ENCODE data around the gene TNRC6C. TPM values are rescaled to one million over a fixed set of nuclear protein-coding genes. Genes with fewer than 3 reads are reported as not detected.

Gene TNRC6C
- total and polyA plus RNA-seq, 9 of the 15 experiments (the other 6 are each of a cell fraction or from before 2014, with no cell fraction given), result 0.20 to 4.9 (median 2.3) TPM

DNA sequence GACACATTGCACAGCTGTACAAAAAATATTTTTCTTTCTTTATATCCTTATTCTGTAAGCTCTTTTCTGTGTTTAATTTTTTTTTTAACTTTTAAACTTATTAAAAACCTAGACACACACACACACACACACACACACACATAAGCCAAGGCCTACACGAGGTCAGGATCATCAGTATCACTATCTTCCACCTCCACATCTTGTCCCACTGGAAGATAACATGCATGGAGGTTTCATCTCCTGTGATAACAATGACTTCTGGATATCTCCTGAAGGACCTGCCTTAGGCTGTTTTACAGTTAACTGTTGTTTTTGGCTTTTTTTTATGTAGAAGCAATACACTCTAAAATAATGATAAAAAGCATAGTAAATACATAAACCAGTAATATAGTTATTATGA, 71.2 kb downstream of the TNRC6C start (continued):
- TF ChIP-seq, protein P1, sequence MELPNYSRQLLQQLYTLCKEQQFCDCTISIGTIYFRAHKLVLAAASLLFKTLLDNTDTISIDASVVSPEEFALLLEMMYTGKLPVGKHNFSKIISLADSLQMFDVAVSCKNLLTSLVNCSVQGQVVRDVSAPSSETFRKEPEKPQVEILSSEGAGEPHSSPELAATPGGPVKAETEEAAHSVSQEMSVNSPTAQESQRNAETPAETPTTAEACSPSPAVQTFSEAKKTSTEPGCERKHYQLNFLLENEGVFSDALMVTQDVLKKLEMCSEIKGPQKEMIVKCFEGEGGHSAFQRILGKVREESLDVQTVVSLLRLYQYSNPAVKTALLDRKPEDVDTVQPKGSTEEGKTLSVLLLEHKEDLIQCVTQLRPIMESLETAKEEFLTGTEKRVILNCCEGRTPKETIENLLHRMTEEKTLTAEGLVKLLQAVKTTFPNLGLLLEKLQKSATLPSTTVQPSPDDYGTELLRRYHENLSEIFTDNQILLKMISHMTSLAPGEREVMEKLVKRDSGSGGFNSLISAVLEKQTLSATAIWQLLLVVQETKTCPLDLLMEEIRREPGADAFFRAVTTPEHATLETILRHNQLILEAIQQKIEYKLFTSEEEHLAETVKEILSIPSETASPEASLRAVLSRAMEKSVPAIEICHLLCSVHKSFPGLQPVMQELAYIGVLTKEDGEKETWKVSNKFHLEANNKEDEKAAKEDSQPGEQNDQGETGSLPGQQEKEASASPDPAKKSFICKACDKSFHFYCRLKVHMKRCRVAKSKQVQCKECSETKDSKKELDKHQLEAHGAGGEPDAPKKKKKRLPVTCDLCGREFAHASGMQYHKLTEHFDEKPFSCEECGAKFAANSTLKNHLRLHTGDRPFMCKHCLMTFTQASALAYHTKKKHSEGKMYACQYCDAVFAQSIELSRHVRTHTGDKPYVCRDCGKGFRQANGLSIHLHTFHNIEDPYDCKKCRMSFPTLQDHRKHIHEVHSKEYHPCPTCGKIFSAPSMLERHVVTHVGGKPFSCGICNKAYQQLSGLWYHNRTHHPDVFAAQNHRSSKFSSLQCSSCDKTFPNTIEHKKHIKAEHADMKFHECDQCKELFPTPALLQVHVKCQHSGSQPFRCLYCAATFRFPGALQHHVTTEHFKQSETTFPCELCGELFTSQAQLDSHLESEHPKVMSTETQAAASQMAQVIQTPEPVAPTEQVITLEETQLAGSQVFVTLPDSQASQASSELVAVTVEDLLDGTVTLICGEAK (IDR thresholded peaks at IDR 0.05), result no peak
- TF ChIP-seq, protein P1 (CRISPR knock-in tag; IDR thresholded peaks at IDR 0.05), result no peak
- TF ChIP-seq ZNF644 (tag; IDR thresholded peaks at IDR 0.05; ENCODE audit: low read depth), result peak; percentile 54; the same call in 1 of the 2 replicates
- TF ChIP-seq GABPB1 (CRISPR knock-in tag; IDR thresholded peaks at IDR 0.05), result no peak
- TF ChIP-seq SMC3 (conservative IDR thresholded peaks at IDR 0.05; ENCODE audit: insufficient read depth, low read depth, low read length), result no peak
- TF ChIP-seq GATAD2A (IDR thresholded peaks at IDR 0.05), result peak; percentile 94
- TF ChIP-seq CREB1 (IDR thresholded peaks at IDR 0.05), result no peak
- no peak for TF ChIP-seq CREB1 (CRISPR knock-in tag; IDR thresholded peaks at IDR 0.05)
- TF ChIP-seq ZNF143 (CRISPR knock-in tag; IDR thresholded peaks at IDR 0.05), result no peak
- peak; percentile 97 for TF ChIP-seq NCOR1 (IDR thresholded peaks at IDR 0.05)
- TF ChIP-seq HMG20A (CRISPR knock-in tag; conservative IDR thresholded peaks at IDR 0.05), result no peak
- TF ChIP-seq, protein P2, sequence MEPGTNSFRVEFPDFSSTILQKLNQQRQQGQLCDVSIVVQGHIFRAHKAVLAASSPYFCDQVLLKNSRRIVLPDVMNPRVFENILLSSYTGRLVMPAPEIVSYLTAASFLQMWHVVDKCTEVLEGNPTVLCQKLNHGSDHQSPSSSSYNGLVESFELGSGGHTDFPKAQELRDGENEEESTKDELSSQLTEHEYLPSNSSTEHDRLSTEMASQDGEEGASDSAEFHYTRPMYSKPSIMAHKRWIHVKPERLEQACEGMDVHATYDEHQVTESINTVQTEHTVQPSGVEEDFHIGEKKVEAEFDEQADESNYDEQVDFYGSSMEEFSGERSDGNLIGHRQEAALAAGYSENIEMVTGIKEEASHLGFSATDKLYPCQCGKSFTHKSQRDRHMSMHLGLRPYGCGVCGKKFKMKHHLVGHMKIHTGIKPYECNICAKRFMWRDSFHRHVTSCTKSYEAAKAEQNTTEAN (CRISPR knock-in tag; IDR thresholded peaks at IDR 0.05), result no peak
- peak; percentile 92 for TF ChIP-seq EP300 (IDR thresholded peaks at IDR 0.05; ENCODE audit: low read length)
- no peak for TF ChIP-seq ZNF408 (CRISPR knock-in tag; IDR thresholded peaks at IDR 0.05; ENCODE audit: low read depth)
- TF ChIP-seq, protein P3, sequence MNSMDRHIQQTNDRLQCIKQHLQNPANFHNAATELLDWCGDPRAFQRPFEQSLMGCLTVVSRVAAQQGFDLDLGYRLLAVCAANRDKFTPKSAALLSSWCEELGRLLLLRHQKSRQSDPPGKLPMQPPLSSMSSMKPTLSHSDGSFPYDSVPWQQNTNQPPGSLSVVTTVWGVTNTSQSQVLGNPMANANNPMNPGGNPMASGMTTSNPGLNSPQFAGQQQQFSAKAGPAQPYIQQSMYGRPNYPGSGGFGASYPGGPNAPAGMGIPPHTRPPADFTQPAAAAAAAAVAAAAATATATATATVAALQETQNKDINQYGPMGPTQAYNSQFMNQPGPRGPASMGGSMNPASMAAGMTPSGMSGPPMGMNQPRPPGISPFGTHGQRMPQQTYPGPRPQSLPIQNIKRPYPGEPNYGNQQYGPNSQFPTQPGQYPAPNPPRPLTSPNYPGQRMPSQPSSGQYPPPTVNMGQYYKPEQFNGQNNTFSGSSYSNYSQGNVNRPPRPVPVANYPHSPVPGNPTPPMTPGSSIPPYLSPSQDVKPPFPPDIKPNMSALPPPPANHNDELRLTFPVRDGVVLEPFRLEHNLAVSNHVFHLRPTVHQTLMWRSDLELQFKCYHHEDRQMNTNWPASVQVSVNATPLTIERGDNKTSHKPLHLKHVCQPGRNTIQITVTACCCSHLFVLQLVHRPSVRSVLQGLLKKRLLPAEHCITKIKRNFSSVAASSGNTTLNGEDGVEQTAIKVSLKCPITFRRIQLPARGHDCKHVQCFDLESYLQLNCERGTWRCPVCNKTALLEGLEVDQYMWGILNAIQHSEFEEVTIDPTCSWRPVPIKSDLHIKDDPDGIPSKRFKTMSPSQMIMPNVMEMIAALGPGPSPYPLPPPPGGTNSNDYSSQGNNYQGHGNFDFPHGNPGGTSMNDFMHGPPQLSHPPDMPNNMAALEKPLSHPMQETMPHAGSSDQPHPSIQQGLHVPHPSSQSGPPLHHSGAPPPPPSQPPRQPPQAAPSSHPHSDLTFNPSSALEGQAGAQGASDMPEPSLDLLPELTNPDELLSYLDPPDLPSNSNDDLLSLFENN (IDR thresholded peaks at IDR 0.05; ENCODE audit: low read depth in 2 of 2, low read length in 2 of 2), result peak in 1 of 2 experiments; percentile 74; a peak in 1 of 4 replicates
- no peak for TF ChIP-seq DMBX1 (CRISPR knock-in tag; IDR thresholded peaks at IDR 0.05; ENCODE audit: borderline replicate concordance)
- TF ChIP-seq CXXC5 (CRISPR knock-in tag; IDR thresholded peaks at IDR 0.05), result peak; percentile 61
